GM12872 (cell line): Measurements from ENCODE around the gene DLGAP1.

Experiments used
- TF ChIP-seq, protein P1 (sequence below): IDR thresholded peaks from 3 replicates; pipeline ENCODE4 v1.5.1; 2011; ENCODE audit warnings: low read depth, mild to moderate bottlenecking, low read length, moderate library complexity; ENCODE audit not compliant: insufficient read depth

The DLGAP1 gene

DNA sequence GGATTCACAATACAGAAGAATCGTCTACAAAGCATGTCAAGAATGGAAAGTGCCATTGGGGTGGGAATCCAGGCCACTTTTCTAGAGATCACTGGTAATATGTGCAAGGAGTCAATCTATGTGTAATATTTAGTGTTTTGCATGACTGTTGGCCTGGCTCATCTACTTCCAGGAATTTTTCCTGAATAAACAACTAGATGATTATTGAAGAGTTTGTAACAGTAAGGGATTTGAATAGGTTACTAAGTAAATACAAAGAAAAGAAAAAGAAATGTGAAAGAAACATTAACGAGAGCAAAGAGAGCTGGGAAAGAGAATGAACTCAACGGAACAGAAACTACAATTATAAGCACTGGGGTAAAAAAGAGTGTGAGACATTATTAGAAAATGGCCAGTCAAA is 599.1 kb downstream of the DLGAP1 start:
- TF ChIP-seq, protein P1, sequence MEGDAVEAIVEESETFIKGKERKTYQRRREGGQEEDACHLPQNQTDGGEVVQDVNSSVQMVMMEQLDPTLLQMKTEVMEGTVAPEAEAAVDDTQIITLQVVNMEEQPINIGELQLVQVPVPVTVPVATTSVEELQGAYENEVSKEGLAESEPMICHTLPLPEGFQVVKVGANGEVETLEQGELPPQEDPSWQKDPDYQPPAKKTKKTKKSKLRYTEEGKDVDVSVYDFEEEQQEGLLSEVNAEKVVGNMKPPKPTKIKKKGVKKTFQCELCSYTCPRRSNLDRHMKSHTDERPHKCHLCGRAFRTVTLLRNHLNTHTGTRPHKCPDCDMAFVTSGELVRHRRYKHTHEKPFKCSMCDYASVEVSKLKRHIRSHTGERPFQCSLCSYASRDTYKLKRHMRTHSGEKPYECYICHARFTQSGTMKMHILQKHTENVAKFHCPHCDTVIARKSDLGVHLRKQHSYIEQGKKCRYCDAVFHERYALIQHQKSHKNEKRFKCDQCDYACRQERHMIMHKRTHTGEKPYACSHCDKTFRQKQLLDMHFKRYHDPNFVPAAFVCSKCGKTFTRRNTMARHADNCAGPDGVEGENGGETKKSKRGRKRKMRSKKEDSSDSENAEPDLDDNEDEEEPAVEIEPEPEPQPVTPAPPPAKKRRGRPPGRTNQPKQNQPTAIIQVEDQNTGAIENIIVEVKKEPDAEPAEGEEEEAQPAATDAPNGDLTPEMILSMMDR: no peak

DNA sequence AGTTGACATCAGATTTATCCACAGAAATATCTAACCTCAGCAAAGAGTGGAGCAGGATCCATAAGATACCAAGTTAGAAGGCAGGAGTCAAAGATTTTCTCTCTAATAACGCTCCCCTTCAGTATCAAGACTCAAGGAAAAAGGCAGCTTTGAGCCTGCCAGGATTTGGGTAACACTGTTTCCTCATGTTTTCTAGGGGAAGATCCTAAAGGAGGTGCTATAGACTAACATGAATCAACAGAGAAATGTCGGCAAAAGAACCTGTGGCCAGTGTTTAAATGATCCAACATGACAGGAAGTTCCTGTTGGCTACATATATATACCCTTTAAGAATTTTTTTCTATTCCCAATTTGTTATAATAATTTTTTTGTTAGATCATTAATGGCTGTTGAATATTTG is 602.8 kb downstream of the DLGAP1 start:
- TF ChIP-seq, protein P1: no peak

DNA sequence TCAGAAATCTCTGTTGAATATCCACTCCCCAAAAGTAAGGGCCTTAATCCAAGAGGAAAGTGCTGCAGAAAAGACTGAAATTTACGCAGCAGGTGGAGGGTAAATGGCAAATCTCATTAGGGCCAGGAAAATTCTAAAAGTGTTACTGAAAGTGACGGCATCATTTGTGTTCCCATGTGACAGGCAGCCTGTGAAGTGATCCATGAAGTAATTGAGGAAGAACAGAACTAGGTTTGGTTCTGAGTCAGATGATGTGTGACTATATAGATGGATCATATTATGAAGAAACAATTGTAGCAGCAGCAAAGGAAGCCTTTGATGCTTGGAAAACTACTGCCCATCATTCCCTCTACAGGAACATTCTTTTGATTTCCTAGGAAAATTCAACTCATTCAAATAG is 603.9 kb downstream of the DLGAP1 start:
- TF ChIP-seq, protein P1: no peak

DNA sequence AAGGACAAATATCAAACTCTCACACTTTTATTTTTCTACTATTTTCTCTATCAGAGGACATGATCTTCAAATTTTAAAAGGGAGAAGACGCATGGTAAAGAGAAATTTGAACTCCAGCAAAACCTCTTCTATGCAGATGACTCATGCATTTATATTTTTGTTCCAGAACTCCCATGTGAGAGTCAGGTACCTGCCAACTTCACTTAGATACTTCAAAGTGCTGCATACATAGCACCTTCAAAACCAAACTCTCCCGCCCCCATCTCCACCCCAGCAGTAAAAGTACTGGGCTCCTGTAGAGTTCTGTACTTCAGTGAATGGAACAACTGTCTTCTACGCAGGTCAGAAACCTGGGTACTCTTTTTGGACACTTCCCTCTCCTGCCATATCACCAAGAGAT is 606.8 kb downstream of the DLGAP1 start:
- TF ChIP-seq, protein P1: no peak

DNA sequence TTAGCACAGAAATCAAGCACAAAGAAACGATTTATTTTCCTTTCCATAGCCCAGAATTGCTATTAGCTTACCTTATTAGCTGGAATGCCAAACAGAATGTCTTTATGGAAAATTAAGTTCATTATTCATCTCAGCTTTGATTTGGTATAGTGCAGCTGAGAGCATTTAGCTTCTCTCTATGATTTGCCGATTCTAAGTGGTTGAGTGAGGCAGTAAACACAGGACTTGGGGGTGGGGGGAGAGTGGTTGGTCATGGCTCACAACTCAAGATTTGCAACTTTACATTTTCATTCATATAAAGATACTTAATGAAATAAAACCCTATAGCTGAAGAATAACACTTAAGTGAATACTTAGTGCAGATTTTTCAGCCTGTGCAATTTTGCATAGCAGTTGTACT is 609.9 kb downstream of the DLGAP1 start:
- TF ChIP-seq, protein P1: no peak

DNA sequence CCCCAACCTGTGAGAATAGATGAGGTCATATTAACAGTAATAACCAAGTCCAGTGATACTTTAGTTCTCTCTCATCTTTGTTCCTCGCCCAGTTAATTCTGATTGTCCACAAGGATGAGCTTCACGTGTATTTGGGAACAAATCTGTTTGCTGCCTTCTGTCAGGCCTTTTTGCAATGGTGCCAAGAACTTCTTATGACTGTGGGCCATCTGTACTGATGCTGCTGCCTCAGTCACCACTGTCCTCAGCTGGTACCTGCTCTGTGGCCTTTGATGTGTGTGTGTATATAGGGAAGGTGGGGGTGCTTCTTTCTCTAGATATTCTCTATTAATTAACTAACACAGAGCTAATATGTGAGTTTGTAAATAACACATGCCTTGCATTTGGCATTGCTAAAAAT is 612.3 kb downstream of the DLGAP1 start:
- TF ChIP-seq, protein P1: no peak

DNA sequence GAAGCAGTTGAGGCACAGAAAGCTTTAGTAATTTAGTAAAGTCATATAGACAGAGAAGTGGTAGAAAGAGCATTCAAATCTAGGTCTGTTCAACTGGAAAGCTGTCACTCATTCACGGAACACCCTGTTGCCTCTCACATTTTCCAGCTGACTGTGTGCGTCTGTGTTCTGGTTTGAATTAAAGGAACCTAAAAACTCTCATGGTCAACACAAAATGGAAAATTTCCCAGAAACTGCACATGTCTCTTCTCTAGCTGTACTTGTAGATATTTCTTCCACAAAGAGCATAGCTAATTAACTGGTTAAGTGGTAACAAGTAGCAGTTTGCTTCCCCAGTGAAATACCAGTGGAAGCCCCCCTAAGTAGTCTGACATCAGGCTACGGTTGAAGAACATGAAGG is 614.3 kb downstream of the DLGAP1 start:
- TF ChIP-seq, protein P1: no peak

DNA sequence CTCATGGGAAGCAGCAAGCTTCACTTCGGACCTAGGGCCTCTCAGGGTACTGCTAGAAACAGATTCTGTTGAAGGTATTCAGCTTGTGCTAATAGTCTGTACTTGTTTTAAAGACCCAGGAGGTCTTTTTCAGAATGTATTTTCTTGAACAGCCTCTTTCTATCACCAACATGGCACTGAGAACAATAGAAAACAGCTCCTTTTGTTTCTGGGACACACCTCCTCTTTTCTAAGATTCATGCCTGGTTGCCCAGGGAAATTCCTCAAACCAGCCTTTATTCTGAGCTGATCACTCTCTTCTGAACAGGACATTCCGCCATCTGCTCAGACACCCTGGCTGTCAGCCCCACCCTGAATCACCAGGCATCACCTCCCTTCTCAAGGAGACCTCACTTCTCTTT is 615.5 kb downstream of the DLGAP1 start:
- TF ChIP-seq, protein P1: no peak
